Measurements from ENCODE around the gene TMEM179B.

DNA sequence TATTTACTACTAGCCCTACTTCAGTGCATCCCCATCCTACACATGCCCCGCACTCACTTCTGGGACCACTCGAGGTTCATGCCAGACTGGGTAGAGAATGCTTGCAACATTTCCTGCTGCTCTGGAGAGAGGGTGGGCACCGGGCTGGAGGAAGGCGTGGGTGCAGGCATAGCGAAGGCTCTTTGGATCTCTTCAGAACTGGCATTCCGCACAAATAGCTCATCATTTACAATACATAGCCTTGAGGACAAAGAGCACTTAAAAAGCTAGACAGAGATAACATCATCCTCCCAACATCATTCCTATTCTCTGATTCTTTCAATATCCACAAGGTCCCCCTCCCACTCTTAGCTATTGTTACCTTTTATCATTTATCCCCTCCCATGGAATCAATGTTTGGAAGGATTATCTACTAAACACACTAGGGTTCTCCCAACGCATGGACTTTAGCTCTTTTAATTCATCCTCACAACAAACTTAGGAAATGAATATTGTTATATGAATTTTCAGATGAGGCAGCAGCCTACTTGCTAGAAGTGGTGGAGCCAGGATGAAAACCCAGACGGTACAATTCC lies 7.1 kb downstream of the TMEM179B start:
- TF ChIP-seq, protein P1, sequence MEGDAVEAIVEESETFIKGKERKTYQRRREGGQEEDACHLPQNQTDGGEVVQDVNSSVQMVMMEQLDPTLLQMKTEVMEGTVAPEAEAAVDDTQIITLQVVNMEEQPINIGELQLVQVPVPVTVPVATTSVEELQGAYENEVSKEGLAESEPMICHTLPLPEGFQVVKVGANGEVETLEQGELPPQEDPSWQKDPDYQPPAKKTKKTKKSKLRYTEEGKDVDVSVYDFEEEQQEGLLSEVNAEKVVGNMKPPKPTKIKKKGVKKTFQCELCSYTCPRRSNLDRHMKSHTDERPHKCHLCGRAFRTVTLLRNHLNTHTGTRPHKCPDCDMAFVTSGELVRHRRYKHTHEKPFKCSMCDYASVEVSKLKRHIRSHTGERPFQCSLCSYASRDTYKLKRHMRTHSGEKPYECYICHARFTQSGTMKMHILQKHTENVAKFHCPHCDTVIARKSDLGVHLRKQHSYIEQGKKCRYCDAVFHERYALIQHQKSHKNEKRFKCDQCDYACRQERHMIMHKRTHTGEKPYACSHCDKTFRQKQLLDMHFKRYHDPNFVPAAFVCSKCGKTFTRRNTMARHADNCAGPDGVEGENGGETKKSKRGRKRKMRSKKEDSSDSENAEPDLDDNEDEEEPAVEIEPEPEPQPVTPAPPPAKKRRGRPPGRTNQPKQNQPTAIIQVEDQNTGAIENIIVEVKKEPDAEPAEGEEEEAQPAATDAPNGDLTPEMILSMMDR (IDR thresholded peaks at IDR 0.05): no peak
- TF ChIP-seq POLR2AphosphoS5 (IDR thresholded peaks at IDR 0.05; ENCODE audit: insufficient read depth in 1 of 2, low read depth in 1 of 2): no peak
